ENCODE data around the gene PHOX2B. TPM values are rescaled to one million over a fixed set of nuclear protein-coding genes. Genes with fewer than 3 reads are reported as not detected.

The PHOX2B gene
- polyA plus RNA-seq, 1 of the 3 experiments (the other 2 are of a cell fraction), result 0.95 TPM

DNA sequence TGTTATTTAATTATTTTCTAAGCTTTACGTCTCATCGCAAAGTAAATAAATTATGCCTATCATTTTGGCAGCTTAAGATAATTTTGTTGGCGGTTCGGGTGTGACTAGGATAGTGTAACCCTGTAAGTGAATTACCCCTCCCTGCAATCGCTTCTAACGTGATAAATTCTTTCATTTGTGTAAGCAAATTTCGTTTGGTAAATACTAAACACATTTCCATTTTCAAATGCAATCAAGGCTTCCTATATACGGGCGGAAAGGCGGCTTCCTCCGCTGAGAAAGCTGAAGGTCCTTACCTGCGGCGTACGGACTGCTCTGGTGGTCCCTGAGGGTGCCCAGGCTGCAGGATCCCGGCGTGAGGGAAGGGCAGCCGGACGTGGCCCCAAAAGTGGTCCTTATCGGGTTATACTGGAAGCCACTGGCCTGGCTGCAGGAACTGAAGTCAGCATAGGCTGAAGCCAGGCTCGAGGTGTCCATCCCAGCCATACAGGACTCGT lies 403 bp downstream of the PHOX2B start:
- DNase-seq, result peak; percentile 70

GRCh38 chr4:41747230-41748055 lies 1.1 kb downstream of the PHOX2B start:
- Histone ChIP-seq H3K9ac (no peak overlapping the region), H3K79me2 (ENCODE audit: insufficient read depth) (no peaks in the 10 kb centered on the region), H3K36me3 (replicated peaks in 1 of 2; ENCODE audit: control insufficient read depth in 1 of 2, insufficient read depth in 2 of 2, low read length in 1 of 2) (peaks cover 0 to 4% of the 10 kb centered on the region in 2 experiments), H3K27me3 (ENCODE audit: insufficient read depth) (peaks cover 81% of the 10 kb centered on the region), H3K4me2 (no peak overlapping the region), H2AFZ (ENCODE audit: low read depth) (no peak overlapping the region), H3K27ac (ENCODE audit: low read depth in 2 of 2, low read length in 1 of 2) (peak overlapping the region in 1 of 2 experiments; percentile 100; a peak in 2 of 4 replicates), H3F3A (replicated peaks; ENCODE audit: insufficient read depth) (no peaks in the 10 kb centered on the region), H3K9me2 (no peaks in the 10 kb centered on the region), H4K20me1 (ENCODE audit: insufficient read depth) (no peaks in the 10 kb centered on the region), H3K4me3 (ENCODE audit: low read depth in 2 of 2, low read length in 1 of 2) (peak overlapping the region in 1 of 2 experiments; percentile 56; a peak in 2 of 4 replicates), H3K9me3 (no peaks in the 10 kb centered on the region), H3K4me1 (ENCODE audit: control insufficient read depth in 1 of 2, insufficient read depth in 2 of 2, low read depth in 1 of 2, low read length in 1 of 2) (peaks cover 0 to 20% of the 10 kb centered on the region in 2 experiments; a peak in 2 of 4 replicates)
- ChIA-PET CTCF (interaction anchor here (0.7 to 4.5 kb wide), 17 partner anchors 27 to 468 kb away, joined by 3 to 35 read pairs (median 6); no protein-coding TSS in a partner anchor), POLR2A (interaction anchor here (0.6 to 6.3 kb wide), 12 partner anchors 10 to 188 kb away, joined by 3 to 461 read pairs (median 8); partner anchors contain the start of gene TMEM33)
- 6% methylated on average over 42 of the region's 49 CpGs for WGBS (ENCODE audit: low lambda C conversion rate)
- peak; percentile 51 for DNase-seq
- TF ChIP-seq EZH2phosphoT487 (IDR thresholded peaks at IDR 0.05; ENCODE audit: borderline replicate concordance, low read depth) (no peak), RFX5 (IDR thresholded peaks at IDR 0.05; ENCODE audit: low read length) (no peak)

More for the DNA sequence above, 403 bp downstream of the PHOX2B start:
- Histone ChIP-seq H4K20me1 (ENCODE audit: insufficient read depth) (no peaks in the 10 kb centered on the region), H3K9ac (no peak overlapping the region), H3K9me2 (no peaks in the 10 kb centered on the region), H3K4me3 (ENCODE audit: low read depth in 2 of 2, low read length in 1 of 2) (peak overlapping the region in 1 of 2 experiments; percentile 56; a peak in 2 of 4 replicates), H3K36me3 (replicated peaks in 1 of 2; ENCODE audit: control insufficient read depth in 1 of 2, insufficient read depth in 2 of 2, low read length in 1 of 2) (peaks cover 0 to 4% of the 10 kb centered on the region in 2 experiments), H3F3A (replicated peaks; ENCODE audit: insufficient read depth) (no peaks in the 10 kb centered on the region), H3K4me1 (ENCODE audit: control insufficient read depth in 1 of 2, insufficient read depth in 2 of 2, low read depth in 1 of 2, low read length in 1 of 2) (peaks cover 0 to 22% of the 10 kb centered on the region in 2 experiments; a peak in 2 of 4 replicates), H2AFZ (ENCODE audit: low read depth) (no peak overlapping the region), H3K4me2 (no peak overlapping the region), H3K27me3 (ENCODE audit: insufficient read depth) (peaks cover 88% of the 10 kb centered on the region), H3K79me2 (ENCODE audit: insufficient read depth) (no peaks in the 10 kb centered on the region), H3K9me3 (no peaks in the 10 kb centered on the region), H3K27ac (ENCODE audit: low read depth in 2 of 2, low read length in 1 of 2) (peak overlapping the region in 1 of 2 experiments; percentile 100; a peak in 2 of 4 replicates)
- WGBS (ENCODE audit: low lambda C conversion rate), result 5% methylated on average over 16 of the region's 21 CpGs
- CTCF ChIA-PET, result interaction anchor here (0.7 to 4.5 kb wide), 18 partner anchors 26 to 469 kb away, joined by 3 to 35 read pairs (median 6); no protein-coding TSS in a partner anchor
- TF ChIP-seq RCOR1 (IDR thresholded peaks at IDR 0.05; ENCODE audit: low read length) (no peak), GATA2 (CRISPR knock-in tag; IDR thresholded peaks at IDR 0.05) (no peak), GABPA (IDR thresholded peaks at IDR 0.05; ENCODE audit: low read depth) (no peak), FOXM1 (IDR thresholded peaks at IDR 0.05; ENCODE audit: low read depth) (no peak), MXI1 (IDR thresholded peaks at IDR 0.05; ENCODE audit: low read depth, low read length) (no peak), YY1 (IDR thresholded peaks at IDR 0.05; ENCODE audit: low read depth) (no peak), FOSL2 (IDR thresholded peaks at IDR 0.05; ENCODE audit: borderline replicate concordance, low read depth) (no peak), RXRA (IDR thresholded peaks at IDR 0.05; ENCODE audit: borderline replicate concordance, low read depth) (no peak), SMC3 (IDR thresholded peaks at IDR 0.05; ENCODE audit: low read depth, low read length) (no peak), TCF12 (IDR thresholded peaks at IDR 0.05) (no peak)
- POLR2A ChIA-PET, result interaction anchor here (0.6 to 6.3 kb wide), 16 partner anchors 10 to 187 kb away, joined by 3 to 461 read pairs (median 6); partner anchors contain the start of gene TMEM33

Data from SK-N-SH (cell line).